HG03280 (cell line): Measurements from ENCODE around the gene IAH1.

Experiments used
- ATAC-seq: cut with Tn5 transposase; IDR thresholded peaks from one replicate; pipeline ENCODE4 v1.9.1; 2021; ENCODE audit warnings: mild to moderate bottlenecking, moderate library complexity; ENCODE audit not compliant: unreplicated experiment

IAH1 gene

GRCh38 chr2:9527995-9528787, 53.8 kb downstream of the IAH1 start:
- ATAC-seq = no peak

GRCh38 chr2:9532421-9532820, 58.1 kb downstream of the IAH1 start:
- ATAC-seq = no peak

GRCh38 chr2:9533663-9534062, 59.3 kb downstream of the IAH1 start:
- ATAC-seq = no peak

- ATAC-seq = no peak
Measured at GRCh38 chr2:9535177-9535576, 60.8 kb downstream of the IAH1 start.

- ATAC-seq = no peak
Measured at GRCh38 chr2:9536504-9536903, 62.2 kb downstream of the IAH1 start.

GRCh38 chr2:9538000-9538507, 63.7 kb downstream of the IAH1 start:
- ATAC-seq = no peak
